Measurements from ENCODE around the gene SV2B. TPM values are rescaled to one million over a fixed set of nuclear protein-coding genes. Genes with fewer than 3 reads are reported as not detected.

The SV2B gene
- total and polyA plus RNA-seq, 2 donors (not counting 1 experiment from before 2014, with no cell fraction given): not detected

- H3K27ac Mint-ChIP-seq: no peak overlapping the region
- no peak overlapping the region for H3K4me3 Mint-ChIP-seq
- H3K9me3 Mint-ChIP-seq (ENCODE audit: insufficient read depth): no peaks in the 10 kb centered on the region
- peaks cover 37% of the 10 kb centered on the region for H3K27me3 Mint-ChIP-seq
- CTCF ChIA-PET: no interaction called here
- H3K4me1 Mint-ChIP-seq: no peaks in the 10 kb centered on the region
- Histone ChIP-seq H3K9me3 (ENCODE audit: control extremely low read depth in 1 of 3, control insufficient read depth in 2 of 3, insufficient read depth in 1 of 3, low read length in 2 of 3) (no peaks in the 10 kb centered on the region), H3K4me3 (ENCODE audit: control extremely low read depth in 1 of 5, extremely low read depth in 1 of 5, insufficient read depth in 1 of 5, low read depth in 2 of 5, low read length in 4 of 5) (no peak overlapping the region), H3K4me2 (replicated peaks; ENCODE audit: low read depth, low read length, poor library complexity, severe bottlenecking) (no peak overlapping the region), H3K4me1 (ENCODE audit: control insufficient read depth in 2 of 2, insufficient read depth in 2 of 2, low read length in 2 of 2) (no peaks in the 10 kb centered on the region), H3K79me2 (ENCODE audit: control insufficient read depth, insufficient read depth, low read length) (no peaks in the 10 kb centered on the region), H2AFZ (ENCODE audit: insufficient read depth, low read depth, low read length, poor library complexity, severe bottlenecking) (no peak overlapping the region), H3K9ac (ENCODE audit: low read length) (no peak overlapping the region), H3K27ac (ENCODE audit: low read length in 2 of 2) (no peak overlapping the region), H3K27me3 (replicated peaks in 1 of 4; ENCODE audit: control extremely low read depth in 1 of 4, control insufficient read depth in 3 of 4, insufficient read depth in 4 of 4, low read length in 3 of 4) (peaks cover 0 to 8% (median 1%) of the 10 kb centered on the region in 4 experiments), H4K20me1 (ENCODE audit: control insufficient read depth, insufficient read depth, low read length, poor library complexity, severe bottlenecking) (no peaks in the 10 kb centered on the region), H3K36me3 (replicated peaks in 1 of 2; ENCODE audit: control extremely low read depth in 1 of 2, control insufficient read depth in 1 of 2, extremely low read depth in 1 of 2, insufficient read depth in 2 of 2, low read length in 1 of 2) (no peaks in the 10 kb centered on the region)
- TF ChIP-seq CTCF (IDR thresholded peaks at IDR 0.05) (no peak), EZH2 (IDR thresholded peaks at IDR 0.05; ENCODE audit: borderline replicate concordance, insufficient read depth, low read depth, low read length, poor library complexity, severe bottlenecking) (no peak)
- DNase-seq: no peak
- 87% methylated on average over 4 of the region's 5 CpGs for WGBS (ENCODE audit: insufficient coverage)
- ATAC-seq (ENCODE audit: low read depth): no peak
- intact Hi-C loops (cut with micrococcal nuclease): no loop called here
- POLR2A ChIA-PET: no interaction called here
These were observed 96.7 kb downstream of the SV2B start for GRCh38 chr15:91196768-91197167.

GRCh38 chr15:91199511-91199910, 99.5 kb downstream of the SV2B start:
- no peak for DNase-seq
- no peak for TF ChIP-seq CTCF (IDR thresholded peaks at IDR 0.05)
- no peak for TF ChIP-seq EZH2 (IDR thresholded peaks at IDR 0.05; ENCODE audit: borderline replicate concordance, insufficient read depth, low read depth, low read length, poor library complexity, severe bottlenecking)
- peaks cover 0 to 8% (median 0%) of the 10 kb centered on the region in 4 experiments for H3K27me3 ChIP-seq (replicated peaks in 1 of 4; ENCODE audit: control extremely low read depth in 1 of 4, control insufficient read depth in 3 of 4, insufficient read depth in 4 of 4, low read length in 3 of 4)
- WGBS (ENCODE audit: insufficient coverage): 84% methylated on average over 7 of the region's 7 CpGs
- Mint-ChIP-seq H3K27me3 (peaks cover 26% of the 10 kb centered on the region), H3K4me1 (no peaks in the 10 kb centered on the region), H3K9me3 (ENCODE audit: insufficient read depth) (no peaks in the 10 kb centered on the region), H3K4me3 (no peak overlapping the region), H3K27ac (no peak overlapping the region)
- no peaks in the 10 kb centered on the region for H3K9me3 ChIP-seq (ENCODE audit: control extremely low read depth in 1 of 3, control insufficient read depth in 2 of 3, insufficient read depth in 1 of 3, low read length in 2 of 3)
- no peaks in the 10 kb centered on the region for H3K79me2 ChIP-seq (ENCODE audit: control insufficient read depth, insufficient read depth, low read length)
- ChIA-PET POLR2A (no interaction called here), CTCF (no interaction called here)
- no peak overlapping the region for H3K27ac ChIP-seq (ENCODE audit: low read length in 2 of 2)
- H3K4me3 ChIP-seq (ENCODE audit: control extremely low read depth in 1 of 5, extremely low read depth in 1 of 5, insufficient read depth in 1 of 5, low read depth in 2 of 5, low read length in 4 of 5): no peak overlapping the region
- no peak overlapping the region for H3K9ac ChIP-seq (ENCODE audit: low read length)
- no peak overlapping the region for H2AFZ ChIP-seq (ENCODE audit: insufficient read depth, low read depth, low read length, poor library complexity, severe bottlenecking)
- H3K4me2 ChIP-seq (replicated peaks; ENCODE audit: low read depth, low read length, poor library complexity, severe bottlenecking): no peak overlapping the region
- no peaks in the 10 kb centered on the region for H4K20me1 ChIP-seq (ENCODE audit: control insufficient read depth, insufficient read depth, low read length, poor library complexity, severe bottlenecking)
- no peaks in the 10 kb centered on the region for H3K4me1 ChIP-seq (ENCODE audit: control insufficient read depth in 2 of 2, insufficient read depth in 2 of 2, low read length in 2 of 2)
- H3K36me3 ChIP-seq (replicated peaks in 1 of 2; ENCODE audit: control extremely low read depth in 1 of 2, control insufficient read depth in 1 of 2, extremely low read depth in 1 of 2, insufficient read depth in 2 of 2, low read length in 1 of 2): no peaks in the 10 kb centered on the region
- intact Hi-C loops (cut with micrococcal nuclease): no loop called here
- ATAC-seq (ENCODE audit: low read depth): no peak

Data from B cell (primary cell).